ENCODE measurements around the gene TXNDC16. TPM values are rescaled to one million over a fixed set of nuclear protein-coding genes. Genes with fewer than 3 reads are reported as not detected.

Gene TXNDC16
- total and polyA plus RNA-seq, 9 of the 15 experiments (the other 6 are each of a cell fraction or from before 2014, with no cell fraction given), result 1.8 to 6.2 (median 4.9) TPM

GRCh38 chr14:52395728-52396127, 156.6 kb downstream of the TXNDC16 start:
- Histone ChIP-seq H2AFZ (ENCODE audit: low read depth, low read length) (no peak overlapping the region), H3K36me3 (ENCODE audit: control insufficient read depth, insufficient read depth, low read length) (no peaks in the 10 kb centered on the region), H4K20me1 (replicated peaks; ENCODE audit: control insufficient read depth, insufficient read depth, low read length) (no peaks in the 10 kb centered on the region), H3K4me2 (ENCODE audit: insufficient read depth, low read length) (no peak overlapping the region), H3K79me2 (ENCODE audit: control insufficient read depth, insufficient read depth, low read length) (no peaks in the 10 kb centered on the region), H3K27me3 (ENCODE audit: control insufficient read depth in 2 of 2, insufficient read depth in 2 of 2, low read length in 2 of 2) (no peaks in the 10 kb centered on the region; a peak in 1 of 5 replicates), H3K4me1 (replicated peaks in 1 of 2; ENCODE audit: control insufficient read depth in 2 of 2, insufficient read depth in 2 of 2, low read length in 2 of 2) (no peaks in the 10 kb centered on the region; a peak in 1 of 5 replicates), H3K9ac (ENCODE audit: insufficient read depth in 1 of 2, low read depth in 2 of 2, low read length in 2 of 2) (no peak overlapping the region), H3K9me3 (replicated peaks; ENCODE audit: control insufficient read depth, insufficient read depth, low read depth, low read length) (no peaks in the 10 kb centered on the region), H3K4me3 (no peak overlapping the region), H3K27ac (ENCODE audit: extremely low read depth, low read depth, low read length) (no peak overlapping the region), H3K9me1 (ENCODE audit: control insufficient read depth, insufficient read depth, low read length) (no peaks in the 10 kb centered on the region)
- intact Hi-C loops (cut with micrococcal nuclease) (no loop called here), in situ Hi-C loops (cut with MboI) (no loop called here)
- BruUV-seq (replicated peaks), result no TSS peak
- CTCF ChIA-PET (ENCODE audit: low intra/inter-chr PET ratio), result no interaction called here
- 0% methylated on average over 2 of the region's 3 CpGs for WGBS (ENCODE audit: insufficient coverage, low coverage, missing lambda C conversion rate)
- POLR2A ChIA-PET, result no interaction called here
- DNase-seq (ENCODE audit: extremely low read depth in 1 of 4, low spot score in 3 of 4) (no peak), FAIRE-seq (no peak), ATAC-seq (no peak)
- TF ChIP-seq NR2F6 (CRISPR knock-in tag; IDR thresholded peaks at IDR 0.05) (no peak), CGGBP1 (CRISPR knock-in tag; IDR thresholded peaks at IDR 0.05) (no peak), DPF2 (IDR thresholded peaks at IDR 0.05) (no peak), JUN (IDR thresholded peaks at IDR 0.05; ENCODE audit: borderline replicate concordance, low read depth, low read length) (no peak), JUN (CRISPR knock-in tag; IDR thresholded peaks at IDR 0.05; ENCODE audit: borderline replicate concordance) (no peak), DACH1 (IDR thresholded peaks at IDR 0.05; ENCODE audit: partially characterized antibody) (no peak), MAZ (CRISPR knock-in tag; conservative IDR thresholded peaks at IDR 0.05 in 1 of 2, IDR thresholded peaks at IDR 0.05 in 1 of 2) (no peak), ZSCAN29 (IDR thresholded peaks at IDR 0.05) (no peak), ZNF12 (CRISPR knock-in tag; IDR thresholded peaks at IDR 0.05) (no peak), HNRNPLL (IDR thresholded peaks at IDR 0.05; ENCODE audit: low read depth, low read length, poor library complexity, severe bottlenecking) (no peak), ZNF318 (IDR thresholded peaks at IDR 0.05; ENCODE audit: borderline replicate concordance in 1 of 2, low read depth in 1 of 2) (no peak), ZNF431 (CRISPR knock-in tag; IDR thresholded peaks at IDR 0.05) (no peak), ILF3 (IDR thresholded peaks at IDR 0.05; ENCODE audit: borderline replicate concordance) (no peak), SMARCE1 (IDR thresholded peaks at IDR 0.05) (no peak), NCOA2 (IDR thresholded peaks at IDR 0.05; ENCODE audit: partially characterized antibody in 2 of 2) (no peak)

Measured in K562 (cell line).